HEK293 (cell line): Measurements from ENCODE around the gene CFAP299.

Experiments used
- CTCF ChIA-PET: fragments of 350-600 bp; formaldehyde crosslinking; extraction: SDS; loops from one replicate; lab custom pipeline; 2021; ENCODE audit warnings: antibody characterized with exemption; lab: Yijun Ruan, JAX
- POLR2A ChIA-PET: fragments of 300-600 bp; formaldehyde crosslinking; extraction: SDS; loops from one replicate; lab custom pipeline; 2020; ENCODE audit warnings: antibody characterized with exemption, inconsistent platforms; lab: Yijun Ruan, JAX
- H3K27ac ChIP-seq: fragments of 200-500 bp; sonication (Bioruptor generic); 2 replicates; pipeline ENCODE4 v1.5.1; 2014; ENCODE audit warnings: low read depth, low read length, control low read depth, inconsistent platforms; ENCODE audit errors: extremely low read depth
- H3K36me3 ChIP-seq, 2 experiments: fragments of 200-500 bp in 1 of 2; sonication (Bioruptor generic) in 1 of 2; 1 replicate in 1 of 2; 2 replicates in 1 of 2; pipeline ENCODE4 v1.5.1; 2014 to 2017; ENCODE audit warnings: inconsistent platforms in 2 of 2, low read length in 2 of 2; ENCODE audit not compliant: control insufficient read depth in 2 of 2, insufficient read depth in 1 of 2
- H3K4me1 ChIP-seq: fragments of 200-500 bp; sonication (Bioruptor generic); 2 replicates; pipeline ENCODE4 v1.5.1; 2014; ENCODE audit warnings: mild to moderate bottlenecking, low read length, inconsistent platforms; ENCODE audit not compliant: control insufficient read depth, insufficient read depth
- H3K4me3 ChIP-seq: 2 replicates; pipeline ENCODE4 v1.5.1; 2011; ENCODE audit warnings: low read depth, mild to moderate bottlenecking, control low read depth, low read length, moderate library complexity
- H3K9me3 ChIP-seq: fragments of 200-500 bp; sonication (Bioruptor generic); 2 replicates; pipeline ENCODE4 v1.5.1; 2014; ENCODE audit warnings: low read depth, low read length, inconsistent platforms; ENCODE audit not compliant: control insufficient read depth, insufficient read depth
- OVOL3 ChIP-seq: fragments of 450-650 bp; formaldehyde crosslinking; IDR thresholded peaks from 2 replicates; pipeline ENCODE4 v1.5.1; 2016; ENCODE audit warnings: missing biosample characterization, missing genetic modification characterization
- PATZ1 ChIP-seq: fragments of 450-650 bp; formaldehyde crosslinking; IDR thresholded peaks from 2 replicates; pipeline ENCODE4 v1.5.1; 2016; ENCODE audit warnings: missing biosample characterization, missing genetic modification characterization
- RBAK ChIP-seq: fragments of 450-650 bp; formaldehyde crosslinking; IDR thresholded peaks from 2 replicates; pipeline ENCODE4 v1.5.1; 2016; ENCODE audit warnings: missing biosample characterization, missing genetic modification characterization
- ZBTB1 ChIP-seq: fragments of 450-650 bp; formaldehyde crosslinking; IDR thresholded peaks from 2 replicates; pipeline ENCODE4 v1.5.1; 2016; ENCODE audit warnings: missing biosample characterization, missing genetic modification characterization
- ZNF138 ChIP-seq: fragments of 450-650 bp; formaldehyde crosslinking; IDR thresholded peaks from 2 replicates; pipeline ENCODE4 v1.5.1; 2016; ENCODE audit warnings: missing biosample characterization, missing genetic modification characterization, borderline replicate concordance
- ZNF169 ChIP-seq: fragments of 450-650 bp; formaldehyde crosslinking; IDR thresholded peaks from 2 replicates; pipeline ENCODE4 v1.5.1; 2016; ENCODE audit warnings: missing biosample characterization, missing genetic modification characterization
- ZNF274 ChIP-seq, 2 experiments: fragments of 200-500 bp in 1 of 2; fragments of 450-650 bp in 1 of 2; sonication (Bioruptor generic) in 1 of 2; formaldehyde crosslinking in 1 of 2; IDR thresholded peaks; 2 replicates each; pipeline versions ENCODE4 v1.5.1 to v1.6.1; 2014 to 2016; ENCODE audit warnings: borderline replicate concordance in 1 of 2, inconsistent platforms in 1 of 2, low read length in 1 of 2, missing biosample characterization in 1 of 2, missing genetic modification characterization in 1 of 2
- ZNF302 ChIP-seq: fragments of 450-650 bp; formaldehyde crosslinking; IDR thresholded peaks from 2 replicates; pipeline ENCODE4 v1.5.1; 2016; ENCODE audit warnings: missing biosample characterization, missing genetic modification characterization, low read depth
- ZNF324 ChIP-seq: fragments of 450-650 bp; formaldehyde crosslinking; IDR thresholded peaks from 2 replicates; pipeline ENCODE4 v1.5.1; 2016; ENCODE audit warnings: missing biosample characterization, missing genetic modification characterization
- ZNF366 ChIP-seq: fragments of 450-650 bp; formaldehyde crosslinking; conservative IDR thresholded peaks from 2 replicates; pipeline ENCODE4 v1.5.1; 2016; ENCODE audit warnings: missing biosample characterization, missing genetic modification characterization
- ZNF404 ChIP-seq: fragments of 450-650 bp; formaldehyde crosslinking; IDR thresholded peaks from 2 replicates; pipeline ENCODE4 v1.5.1; 2017; ENCODE audit warnings: missing biosample characterization, missing genetic modification characterization
- ZNF558 ChIP-seq: fragments of 450-650 bp; formaldehyde crosslinking; IDR thresholded peaks from 2 replicates; pipeline ENCODE4 v1.5.1; 2016; ENCODE audit warnings: missing biosample characterization, missing genetic modification characterization
- ZNF623 ChIP-seq: fragments of 450-650 bp; formaldehyde crosslinking; IDR thresholded peaks from 2 replicates; pipeline ENCODE4 v1.5.1; 2016; ENCODE audit warnings: missing biosample characterization, missing genetic modification characterization
- ZNF626 ChIP-seq: fragments of 450-650 bp; sonication (Bioruptor Pico); formaldehyde crosslinking; IDR thresholded peaks from 2 replicates; pipeline ENCODE4 v1.5.1; 2018; ENCODE audit warnings: missing biosample characterization, missing genetic modification characterization, inconsistent platforms
- ZNF658 ChIP-seq: fragments of 450-650 bp; formaldehyde crosslinking; IDR thresholded peaks from 2 replicates; pipeline ENCODE4; 2016; ENCODE audit warnings: missing biosample characterization, missing genetic modification characterization
- ZNF660 ChIP-seq: fragments of 450-650 bp; IDR thresholded peaks from 2 replicates; pipeline ENCODE4 v1.5.1; 2018; ENCODE audit warnings: missing biosample characterization, mild to moderate bottlenecking, missing genetic modification characterization
- ZNF670 ChIP-seq: fragments of 450-650 bp; formaldehyde crosslinking; IDR thresholded peaks from 2 replicates; pipeline ENCODE4 v1.5.1; 2016; ENCODE audit warnings: missing biosample characterization, missing genetic modification characterization, low read depth
- ZNF747 ChIP-seq: fragments of 450-650 bp; formaldehyde crosslinking; IDR thresholded peaks from 2 replicates; pipeline ENCODE4 v1.5.1; 2016; ENCODE audit warnings: missing biosample characterization, missing genetic modification characterization
- ZSCAN16 ChIP-seq: fragments of 450-650 bp; formaldehyde crosslinking; IDR thresholded peaks from 2 replicates; pipeline ENCODE4 v1.5.1; 2016; ENCODE audit warnings: missing biosample characterization, missing genetic modification characterization
- TF ChIP-seq, protein P1 (sequence below): fragments of 450-650 bp; formaldehyde crosslinking; IDR thresholded peaks from 2 replicates; pipeline ENCODE4 v1.5.1; 2016; ENCODE audit warnings: missing biosample characterization, missing genetic modification characterization
- TF ChIP-seq, protein P2 (sequence below): fragments of 450-650 bp; formaldehyde crosslinking; IDR thresholded peaks from 2 replicates; pipeline ENCODE4 v1.5.1; 2017; ENCODE audit warnings: missing biosample characterization, missing genetic modification characterization

Gene CFAP299

DNA sequence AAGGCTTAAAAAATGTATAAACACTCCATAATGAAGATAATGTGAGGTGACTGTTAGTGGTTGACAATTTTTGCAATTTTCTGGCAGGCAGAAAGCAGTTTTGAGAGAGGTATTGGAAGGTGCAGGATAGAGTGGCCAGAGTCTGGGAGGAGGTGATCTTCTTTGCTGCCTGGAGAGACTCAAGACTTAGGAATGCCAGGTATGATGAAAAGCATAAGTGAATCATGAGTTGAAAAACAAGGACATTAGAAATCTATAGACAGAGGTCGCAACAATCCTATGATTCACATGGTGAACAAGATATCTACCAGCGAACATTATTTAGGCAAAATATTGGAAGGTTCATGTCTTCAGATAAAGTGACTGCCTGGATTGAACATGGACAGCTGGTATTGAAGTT, 118.5 kb downstream of the CFAP299 start:
- TF ChIP-seq, protein P1, sequence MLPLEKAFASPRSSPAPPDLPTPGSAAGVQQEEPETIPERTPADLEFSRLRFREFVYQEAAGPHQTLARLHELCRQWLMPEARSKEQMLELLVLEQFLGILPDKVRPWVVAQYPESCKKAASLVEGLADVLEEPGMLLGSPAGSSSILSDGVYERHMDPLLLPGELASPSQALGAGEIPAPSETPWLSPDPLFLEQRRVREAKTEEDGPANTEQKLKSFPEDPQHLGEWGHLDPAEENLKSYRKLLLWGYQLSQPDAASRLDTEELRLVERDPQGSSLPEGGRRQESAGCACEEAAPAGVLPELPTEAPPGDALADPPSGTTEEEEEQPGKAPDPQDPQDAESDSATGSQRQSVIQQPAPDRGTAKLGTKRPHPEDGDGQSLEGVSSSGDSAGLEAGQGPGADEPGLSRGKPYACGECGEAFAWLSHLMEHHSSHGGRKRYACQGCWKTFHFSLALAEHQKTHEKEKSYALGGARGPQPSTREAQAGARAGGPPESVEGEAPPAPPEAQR (tag by site-specific recombination), result no peak
- no peak for TF ChIP-seq ZSCAN16 (tag by site-specific recombination)
- no peak for TF ChIP-seq ZNF274 (IDR thresholded peaks at IDR 0.05; ENCODE audit: low read length)
- no peak for TF ChIP-seq ZNF274 (tag by site-specific recombination; IDR thresholded peaks at IDR 0.05; ENCODE audit: borderline replicate concordance)
- TF ChIP-seq ZNF558 (tag by site-specific recombination), result no peak
- TF ChIP-seq RBAK (tag by site-specific recombination), result no peak
- TF ChIP-seq OVOL3 (tag by site-specific recombination), result no peak
- no peak for TF ChIP-seq ZNF324 (tag by site-specific recombination)
- Histone ChIP-seq H3K36me3 (no peaks in the 10 kb centered on the region), H3K27ac (no peak overlapping the region), H3K4me3 (no peak overlapping the region), H3K4me1 (no peaks in the 10 kb centered on the region), H3K9me3 (no peaks in the 10 kb centered on the region)
- ChIA-PET CTCF (no interaction called here), POLR2A (no interaction called here)

- POLR2A ChIA-PET, result no interaction called here
- H3K4me1 ChIP-seq, result no peaks in the 10 kb centered on the region
- TF ChIP-seq ZNF747 (no peak), ZNF138 (tag by site-specific recombination) (no peak), PATZ1 (tag by site-specific recombination) (no peak), ZNF404 (tag by site-specific recombination) (no peak), ZNF302 (tag by site-specific recombination) (no peak), ZNF169 (no peak), ZNF626 (no peak), ZNF670 (tag by site-specific recombination) (no peak), ZNF623 (tag by site-specific recombination) (no peak), ZNF660 (tag by site-specific recombination) (no peak), ZBTB1 (tag by site-specific recombination) (no peak), ZNF366 (tag by site-specific recombination) (no peak), ZNF658 (tag by site-specific recombination) (no peak)
- TF ChIP-seq, protein P2, sequence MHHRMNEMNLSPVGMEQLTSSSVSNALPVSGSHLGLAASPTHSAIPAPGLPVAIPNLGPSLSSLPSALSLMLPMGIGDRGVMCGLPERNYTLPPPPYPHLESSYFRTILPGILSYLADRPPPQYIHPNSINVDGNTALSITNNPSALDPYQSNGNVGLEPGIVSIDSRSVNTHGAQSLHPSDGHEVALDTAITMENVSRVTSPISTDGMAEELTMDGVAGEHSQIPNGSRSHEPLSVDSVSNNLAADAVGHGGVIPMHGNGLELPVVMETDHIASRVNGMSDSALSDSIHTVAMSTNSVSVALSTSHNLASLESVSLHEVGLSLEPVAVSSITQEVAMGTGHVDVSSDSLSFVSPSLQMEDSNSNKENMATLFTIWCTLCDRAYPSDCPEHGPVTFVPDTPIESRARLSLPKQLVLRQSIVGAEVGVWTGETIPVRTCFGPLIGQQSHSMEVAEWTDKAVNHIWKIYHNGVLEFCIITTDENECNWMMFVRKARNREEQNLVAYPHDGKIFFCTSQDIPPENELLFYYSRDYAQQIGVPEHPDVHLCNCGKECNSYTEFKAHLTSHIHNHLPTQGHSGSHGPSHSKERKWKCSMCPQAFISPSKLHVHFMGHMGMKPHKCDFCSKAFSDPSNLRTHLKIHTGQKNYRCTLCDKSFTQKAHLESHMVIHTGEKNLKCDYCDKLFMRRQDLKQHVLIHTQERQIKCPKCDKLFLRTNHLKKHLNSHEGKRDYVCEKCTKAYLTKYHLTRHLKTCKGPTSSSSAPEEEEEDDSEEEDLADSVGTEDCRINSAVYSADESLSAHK, result no peak
- TF ChIP-seq, all 188 proteins: peak for 0
- Histone ChIP-seq H3K36me3 (no peaks in the 10 kb centered on the region), H3K9me3 (no peaks in the 10 kb centered on the region), H3K27ac (no peak overlapping the region), H3K4me3 (no peak overlapping the region)
- CTCF ChIA-PET, result no interaction called here
Observed at GRCh38 chr4:80454556-80454955, 119.0 kb downstream of the CFAP299 start.
